ENCODE data around the gene ANO9. TPM values are rescaled to one million over a fixed set of nuclear protein-coding genes. Genes with fewer than 3 reads are reported as not detected.

The ANO9 gene
- total RNA-seq, 1 donor from 2014 or later = 22.4 TPM

GRCh38 chr11:473962-474785 lies 32.4 kb upstream of the ANO9 start:
- Histone ChIP-seq H3K9me3 (no peaks in the 10 kb centered on the region), H3K4me1 (peaks cover 16% of the 10 kb centered on the region), H3K36me3 (no peaks in the 10 kb centered on the region), H3K27ac (no peak overlapping the region), H3K27me3 (no peaks in the 10 kb centered on the region), H3K4me3 (no peak overlapping the region)
- DNase-seq (no peak), ATAC-seq (no peak)
- no peak for TF ChIP-seq CTCF (IDR thresholded peaks at IDR 0.05)
- intact Hi-C loops (cut with DNase I) = no loop called here

- no peak for DNase-seq
- Histone ChIP-seq H3K27me3 (no peaks in the 10 kb centered on the region), H3K4me1 (peaks cover 16% of the 10 kb centered on the region), H3K27ac (no peak overlapping the region), H3K36me3 (no peaks in the 10 kb centered on the region), H3K9me3 (no peaks in the 10 kb centered on the region), H3K4me3 (no peak overlapping the region)
- TF ChIP-seq CTCF (IDR thresholded peaks at IDR 0.05) = no peak
- intact Hi-C loops (cut with DNase I) = no loop called here
- ATAC-seq = no peak
Measured at GRCh38 chr11:473415-473814, 31.6 kb upstream of the ANO9 start.

GRCh38 chr11:472816-473215 lies 31.0 kb upstream of the ANO9 start:
- Histone ChIP-seq H3K27me3 (no peaks in the 10 kb centered on the region), H3K27ac (no peak overlapping the region), H3K9me3 (no peaks in the 10 kb centered on the region), H3K36me3 (no peaks in the 10 kb centered on the region), H3K4me3 (no peak overlapping the region), H3K4me1 (peaks cover 16% of the 10 kb centered on the region)
- no peak for TF ChIP-seq CTCF (IDR thresholded peaks at IDR 0.05)
- no peak for DNase-seq
- ATAC-seq = no peak
- intact Hi-C loops (cut with DNase I) = no loop called here

GRCh38 chr11:472272-472671 lies 30.5 kb upstream of the ANO9 start:
- no peaks in the 10 kb centered on the region for H3K27me3 ChIP-seq
- ATAC-seq (no peak), DNase-seq (no peak)
- no peak overlapping the region for H3K4me3 ChIP-seq
- H3K9me3 ChIP-seq = no peaks in the 10 kb centered on the region
- intact Hi-C loops (cut with DNase I) = no loop called here
- no peak overlapping the region for H3K27ac ChIP-seq
- no peak for TF ChIP-seq CTCF (IDR thresholded peaks at IDR 0.05)
- H3K36me3 ChIP-seq = no peaks in the 10 kb centered on the region
- peaks cover 16% of the 10 kb centered on the region for H3K4me1 ChIP-seq

- Histone ChIP-seq H3K4me3 (no peak overlapping the region), H3K9me3 (no peaks in the 10 kb centered on the region), H3K36me3 (no peaks in the 10 kb centered on the region), H3K27ac (peak overlapping the region; percentile 92), H3K27me3 (no peaks in the 10 kb centered on the region), H3K4me1 (peaks cover 16% of the 10 kb centered on the region)
- peak; percentile 62 for DNase-seq
- TF ChIP-seq CTCF (IDR thresholded peaks at IDR 0.05) = no peak
- ATAC-seq = no peak
- intact Hi-C loops (cut with DNase I) = no loop called here
Measured at GRCh38 chr11:471468-472145, 29.8 kb upstream of the ANO9 start.
